ENCODE data around the gene DYNC1I1.

The DYNC1I1 gene

DNA sequence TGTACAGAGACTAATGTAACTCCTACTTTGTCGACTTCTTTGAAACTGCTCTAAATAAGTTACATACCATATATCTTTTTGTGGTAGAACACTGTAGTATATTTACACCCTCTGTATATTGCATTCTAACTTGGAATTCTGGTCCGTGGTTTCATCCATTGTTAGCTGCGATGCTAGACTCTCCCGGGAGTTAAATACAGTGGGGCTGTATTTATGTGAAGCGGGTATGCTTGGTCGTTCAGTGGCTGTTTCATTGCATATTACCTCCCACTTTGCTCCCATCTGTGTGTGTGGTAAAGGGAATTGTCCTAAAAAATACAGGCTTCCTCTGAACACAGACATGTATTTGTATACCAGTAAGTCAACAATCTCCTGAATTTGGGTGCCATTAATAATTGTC is 318.4 kb downstream of the DYNC1I1 start:
- ATAC-seq: no peak

DNA sequence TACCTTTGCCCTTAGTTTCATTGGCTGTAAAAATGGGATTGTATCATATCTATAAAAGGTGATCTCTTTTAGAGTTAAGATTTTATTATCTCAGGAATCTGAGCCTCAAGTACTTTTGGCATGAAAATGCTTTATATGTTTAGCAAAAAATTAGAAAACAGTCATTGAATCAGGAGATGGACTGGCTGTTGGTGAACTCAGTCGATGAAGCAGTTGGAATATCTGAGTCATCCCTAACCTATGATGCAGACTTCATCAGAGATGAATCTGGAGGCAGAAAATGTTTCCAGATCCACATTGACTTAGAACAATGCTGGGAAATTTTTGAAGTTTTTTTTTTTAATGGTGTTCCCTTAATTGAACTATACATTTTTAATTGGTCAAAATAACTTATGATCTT is 321.1 kb downstream of the DYNC1I1 start:
- ATAC-seq: no peak

DNA sequence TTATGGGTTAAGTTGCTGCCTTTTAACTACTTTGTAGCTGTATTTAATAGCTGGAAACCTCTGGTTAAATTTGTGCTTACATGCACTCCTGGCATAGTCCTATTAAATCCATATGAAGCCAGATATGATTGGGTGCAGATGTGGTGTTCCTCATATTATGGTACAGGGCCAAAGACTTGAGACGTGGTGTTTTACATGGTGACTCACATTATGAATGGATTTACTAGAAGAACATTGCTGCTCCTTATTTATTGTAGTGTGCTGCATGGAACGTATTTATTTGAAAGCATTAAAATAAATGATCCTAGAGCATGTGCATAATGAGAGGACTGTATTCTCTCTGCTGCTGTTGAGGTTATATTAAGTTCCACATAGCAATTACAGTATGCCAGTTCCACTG is 325.5 kb downstream of the DYNC1I1 start:
- no peak for ATAC-seq

DNA sequence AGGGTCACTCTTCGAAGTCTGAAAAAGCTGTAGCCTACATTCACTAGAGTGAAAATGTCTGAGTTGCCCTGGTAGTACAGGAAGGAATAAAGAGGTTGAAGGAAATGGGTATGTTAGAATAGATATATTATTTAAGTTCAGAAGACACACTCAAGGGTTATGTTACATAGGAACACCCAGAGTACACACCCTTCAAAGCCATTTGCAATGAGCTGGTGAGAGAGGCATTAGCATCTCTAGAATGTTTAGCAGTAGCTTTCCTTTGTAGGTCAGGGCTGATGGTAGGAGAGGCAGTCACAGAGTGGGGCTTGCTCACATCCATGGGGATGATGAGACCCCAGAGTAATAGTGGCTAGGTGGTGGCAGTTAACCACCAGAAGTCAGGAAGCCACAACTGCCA is 328.4 kb downstream of the DYNC1I1 start:
- no peak for ATAC-seq

GRCh38 chr7:96102096-96102811 is 329.9 kb downstream of the DYNC1I1 start:
- ATAC-seq: no peak

GRCh38 chr7:96104984-96105383 is 332.6 kb downstream of the DYNC1I1 start:
- no peak for ATAC-seq

GRCh38 chr7:96111405-96111804 is 339.1 kb downstream of the DYNC1I1 start:
- no peak for ATAC-seq

DNA sequence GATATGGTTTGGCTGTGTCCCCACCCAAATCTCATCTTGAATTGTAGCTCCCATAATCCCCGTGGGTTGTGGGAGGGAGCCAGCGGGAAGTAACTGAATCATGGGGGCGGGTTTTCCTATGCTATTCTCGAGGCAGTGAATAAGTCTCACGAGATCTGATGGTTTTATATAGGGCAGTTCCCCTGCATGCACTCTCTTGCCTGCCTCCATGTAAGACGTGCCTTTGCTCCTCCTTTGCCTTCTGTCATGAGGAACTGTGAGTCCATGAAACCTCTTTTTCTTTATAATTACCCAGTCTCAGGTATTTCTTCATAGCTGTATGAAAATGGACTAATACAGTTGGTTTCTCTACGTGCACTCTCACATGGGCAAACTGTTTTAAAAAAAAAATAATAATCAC is 341.8 kb downstream of the DYNC1I1 start:
- no peak for ATAC-seq

- no peak for ATAC-seq
Observed at GRCh38 chr7:96116173-96116572, 343.8 kb downstream of the DYNC1I1 start.

GRCh38 chr7:96118449-96119001 is 346.2 kb downstream of the DYNC1I1 start:
- ATAC-seq: no peak

DNA sequence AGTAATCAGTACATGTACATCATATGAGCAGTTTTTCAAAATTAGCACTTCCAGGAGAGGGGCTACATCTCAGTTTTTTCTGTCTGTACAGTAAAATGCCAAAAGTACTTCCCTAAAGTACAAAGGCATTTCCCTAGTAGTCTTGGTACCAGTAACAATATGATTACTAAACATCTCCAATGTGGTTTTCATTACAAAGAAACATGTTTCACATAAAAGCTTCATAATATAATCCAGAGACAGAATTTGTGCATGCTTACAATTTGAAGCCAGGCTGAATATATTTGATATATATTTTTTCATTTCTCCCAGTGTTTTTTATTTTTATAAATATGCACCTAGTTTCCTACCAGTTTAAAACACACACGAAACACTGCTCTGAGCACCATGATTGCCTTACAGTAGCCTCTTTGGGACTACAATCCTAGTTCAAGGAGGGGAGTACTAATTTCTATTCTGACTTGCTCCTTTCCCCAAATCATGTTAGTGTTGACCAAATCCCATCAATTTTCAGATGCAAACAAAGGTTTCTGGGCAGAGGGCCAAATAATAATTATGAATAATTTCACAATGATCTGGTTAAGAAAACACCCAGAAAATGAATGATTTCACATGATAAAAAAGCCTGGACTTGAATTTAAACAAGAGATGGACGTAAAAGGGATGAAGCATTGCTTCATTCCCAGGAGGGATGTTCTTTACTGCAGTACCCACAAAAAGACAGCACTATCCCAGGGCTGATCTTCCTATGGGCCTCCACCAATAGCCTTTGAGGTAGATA is 348.3 kb downstream of the DYNC1I1 start:
- no peak for ATAC-seq

GRCh38 chr7:96121752-96122151 is 349.4 kb downstream of the DYNC1I1 start:
- no peak for ATAC-seq

DNA sequence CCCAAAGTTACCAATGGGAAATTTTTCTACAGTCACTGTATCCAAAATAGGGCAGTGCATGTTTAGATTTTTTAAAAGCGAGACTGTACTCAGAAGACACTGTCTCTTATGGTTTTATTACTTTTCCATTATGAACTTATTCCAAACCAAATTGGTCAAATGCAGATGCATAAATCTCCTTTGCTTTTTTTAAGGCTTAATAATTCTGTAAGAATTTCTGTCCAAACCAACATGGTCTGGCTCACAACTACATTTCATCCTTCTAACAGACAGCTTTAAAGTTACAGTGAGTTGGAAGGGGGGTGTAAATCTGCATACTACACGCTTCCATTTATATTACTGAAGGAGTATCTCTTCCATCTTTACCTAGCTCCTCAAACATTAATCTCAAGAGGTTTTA is 350.4 kb downstream of the DYNC1I1 start:
- ATAC-seq: no peak

- no peak for ATAC-seq
Observed at GRCh38 chr7:96126382-96126781, 354.0 kb downstream of the DYNC1I1 start.

DNA sequence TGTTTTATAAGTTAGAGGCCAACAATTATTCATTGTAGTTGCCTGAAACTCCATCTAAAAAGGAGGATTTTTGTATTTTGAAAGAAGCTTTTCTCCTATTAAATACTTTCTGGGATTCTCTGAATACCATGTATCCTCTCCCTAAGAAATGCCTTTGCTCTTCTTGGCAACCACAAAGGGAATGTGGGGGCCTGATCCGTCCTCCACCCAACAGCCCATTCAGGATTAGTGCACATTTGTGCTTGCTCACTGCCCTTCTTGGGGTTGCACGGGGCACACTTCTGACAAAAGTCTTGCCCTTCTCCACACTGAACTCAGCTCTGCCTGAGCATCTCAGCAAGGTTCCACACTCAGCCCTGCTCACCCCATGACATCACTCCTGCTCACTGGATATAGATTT is 355.4 kb downstream of the DYNC1I1 start:
- ATAC-seq: no peak

DNA sequence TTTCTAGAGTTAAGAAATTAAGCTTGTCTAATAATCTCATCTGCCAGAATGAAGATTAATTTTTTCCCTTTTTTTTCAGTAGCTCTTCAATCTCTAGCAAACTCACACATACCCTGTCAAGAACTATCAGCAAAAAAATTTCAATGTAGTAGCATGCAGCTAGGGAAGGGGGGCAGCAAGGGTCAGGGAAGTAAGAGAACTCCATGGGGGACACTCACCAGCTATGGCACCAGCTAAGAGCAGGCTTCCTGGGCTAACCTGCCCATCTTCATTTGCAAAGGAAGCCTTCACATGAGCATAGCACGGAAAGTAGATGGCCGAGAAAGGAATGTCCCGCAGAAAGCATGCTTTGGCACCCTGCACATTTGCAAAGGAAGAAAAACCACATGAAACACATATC is 359.2 kb downstream of the DYNC1I1 start:
- ATAC-seq: no peak

DNA sequence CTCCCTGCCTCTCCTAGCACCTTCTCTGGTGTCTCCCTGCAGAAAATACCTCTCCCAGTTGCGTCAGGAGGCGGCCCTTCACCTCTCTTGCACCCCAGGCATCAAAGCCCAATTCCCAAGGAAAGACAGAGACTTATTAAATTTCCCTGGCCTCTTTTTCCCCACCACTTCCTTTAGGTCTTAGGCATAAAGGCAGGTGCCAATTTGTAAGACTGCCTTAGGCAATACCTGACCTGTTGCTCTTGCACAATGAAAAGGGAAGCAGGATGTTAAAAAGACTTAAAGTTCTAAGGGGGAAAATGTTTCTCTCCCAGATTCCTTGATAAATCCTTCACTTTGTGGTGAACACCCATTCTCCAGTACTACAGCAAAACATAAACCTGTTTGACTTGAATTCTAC is 362.9 kb downstream of the DYNC1I1 start:
- ATAC-seq: no peak

DNA sequence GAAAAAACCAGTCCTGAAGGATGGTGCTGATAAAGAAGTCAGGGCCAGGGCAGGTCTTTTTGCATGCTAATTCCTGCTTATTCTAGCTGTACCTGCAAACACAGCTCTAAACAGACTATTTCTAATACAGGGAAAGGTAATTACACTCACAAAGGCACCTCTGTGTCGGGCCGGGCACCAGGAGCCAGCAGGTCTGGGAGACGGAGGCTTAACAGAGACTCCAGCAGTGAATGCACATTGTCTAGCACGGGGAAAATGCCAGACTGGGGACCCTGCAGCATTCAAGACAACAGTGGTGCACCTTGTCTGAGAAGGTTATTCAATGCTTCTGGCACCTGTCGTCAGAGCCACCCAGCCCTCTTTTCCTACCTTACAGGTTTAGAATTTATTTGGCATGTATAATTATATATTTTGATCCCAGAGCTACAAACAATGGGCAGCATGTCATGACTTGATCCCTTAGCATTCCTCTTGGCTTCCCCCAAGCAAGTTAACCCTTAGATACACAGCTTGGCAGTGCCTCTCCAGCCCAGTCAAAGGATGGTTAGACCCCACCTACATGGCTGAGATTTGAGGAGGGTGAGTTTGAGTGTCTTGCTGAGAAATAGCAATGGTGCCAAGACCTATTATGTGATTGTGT is 364.4 kb downstream of the DYNC1I1 start:
- ATAC-seq: no peak

DNA sequence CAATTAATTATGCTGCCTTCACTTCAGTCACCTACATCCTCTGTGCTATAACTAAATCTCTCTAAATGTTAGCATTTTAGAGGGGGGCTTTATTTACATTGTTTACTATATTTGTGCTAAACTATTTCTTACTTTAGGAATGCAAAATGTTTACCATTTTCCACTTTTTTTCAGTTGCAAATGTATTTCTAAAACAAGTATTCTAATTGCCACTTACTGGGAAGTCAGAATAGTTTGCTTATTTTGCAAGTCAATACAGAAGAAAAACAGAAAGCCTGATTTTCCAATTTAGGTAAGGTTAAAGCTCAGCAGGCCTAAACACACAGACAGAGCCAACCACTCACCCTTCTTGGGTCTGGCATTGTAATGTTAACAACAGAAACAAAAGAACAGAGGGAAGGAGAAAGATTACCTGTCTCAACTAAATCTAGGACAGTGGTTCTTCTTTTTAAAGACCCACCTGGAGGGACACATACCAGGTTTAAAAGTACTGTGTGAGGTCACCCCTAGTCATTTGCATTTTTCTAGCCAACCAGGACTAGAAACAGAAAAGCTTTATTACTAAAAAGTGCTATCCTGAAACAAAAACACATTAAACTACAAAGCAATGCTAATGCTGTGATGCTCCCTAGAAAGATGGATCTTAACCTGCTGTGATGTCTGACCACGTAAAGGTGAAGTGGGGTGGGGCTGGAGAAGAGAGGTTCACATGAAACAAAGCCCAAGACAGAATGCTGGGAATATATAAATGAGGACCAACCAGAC is 371.3 kb downstream of the DYNC1I1 start:
- ATAC-seq: no peak

- no peak for ATAC-seq
Observed at GRCh38 chr7:96144260-96144526, 371.8 kb downstream of the DYNC1I1 start.
